ENCODE results near the gene VSTM2B. TPM values are rescaled to one million over a fixed set of nuclear protein-coding genes. Genes with fewer than 3 reads are reported as not detected.

VSTM2B gene
- total RNA-seq, 1 donor, result not detected

- no peak overlapping the region for H3K4me3 ChIP-seq (ENCODE audit: low read depth, low read length)
- TF ChIP-seq, protein P1, sequence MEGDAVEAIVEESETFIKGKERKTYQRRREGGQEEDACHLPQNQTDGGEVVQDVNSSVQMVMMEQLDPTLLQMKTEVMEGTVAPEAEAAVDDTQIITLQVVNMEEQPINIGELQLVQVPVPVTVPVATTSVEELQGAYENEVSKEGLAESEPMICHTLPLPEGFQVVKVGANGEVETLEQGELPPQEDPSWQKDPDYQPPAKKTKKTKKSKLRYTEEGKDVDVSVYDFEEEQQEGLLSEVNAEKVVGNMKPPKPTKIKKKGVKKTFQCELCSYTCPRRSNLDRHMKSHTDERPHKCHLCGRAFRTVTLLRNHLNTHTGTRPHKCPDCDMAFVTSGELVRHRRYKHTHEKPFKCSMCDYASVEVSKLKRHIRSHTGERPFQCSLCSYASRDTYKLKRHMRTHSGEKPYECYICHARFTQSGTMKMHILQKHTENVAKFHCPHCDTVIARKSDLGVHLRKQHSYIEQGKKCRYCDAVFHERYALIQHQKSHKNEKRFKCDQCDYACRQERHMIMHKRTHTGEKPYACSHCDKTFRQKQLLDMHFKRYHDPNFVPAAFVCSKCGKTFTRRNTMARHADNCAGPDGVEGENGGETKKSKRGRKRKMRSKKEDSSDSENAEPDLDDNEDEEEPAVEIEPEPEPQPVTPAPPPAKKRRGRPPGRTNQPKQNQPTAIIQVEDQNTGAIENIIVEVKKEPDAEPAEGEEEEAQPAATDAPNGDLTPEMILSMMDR (IDR thresholded peaks at IDR 0.05; ENCODE audit: insufficient read depth, low read depth, low read length), result no peak
- no peak for DNase-seq (ENCODE audit: low read depth)
Measured at GRCh38 chr19:29588095-29588494, 62.3 kb downstream of the VSTM2B start.

GRCh38 chr19:29590278-29590677 lies 64.5 kb downstream of the VSTM2B start:
- H3K4me3 ChIP-seq (ENCODE audit: low read depth, low read length), result no peak overlapping the region
- TF ChIP-seq, protein P1 (IDR thresholded peaks at IDR 0.05; ENCODE audit: insufficient read depth, low read depth, low read length), result no peak
- DNase-seq (ENCODE audit: low read depth), result no peak

DNA sequence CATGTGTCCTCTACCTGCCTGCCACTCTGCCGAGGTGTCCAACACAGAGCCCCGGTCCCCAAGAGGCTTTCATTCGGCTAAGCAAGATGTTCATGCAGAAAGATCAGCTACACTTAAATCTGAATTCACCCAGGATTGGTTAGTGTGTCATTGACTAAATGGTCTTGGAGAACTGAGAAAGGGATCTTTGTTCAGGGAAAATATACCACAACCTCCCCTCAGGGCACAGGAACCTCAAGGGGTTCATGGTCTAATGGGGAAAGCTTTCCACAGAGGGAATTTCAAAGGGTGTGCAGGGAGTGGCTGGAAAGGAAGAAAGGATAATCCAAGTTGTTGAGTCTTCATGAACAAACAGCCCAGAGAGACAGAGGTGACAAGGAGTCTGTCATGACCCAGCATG lies 65.9 kb downstream of the VSTM2B start:
- no peak overlapping the region for H3K4me3 ChIP-seq (ENCODE audit: low read depth, low read length)
- TF ChIP-seq, protein P1 (IDR thresholded peaks at IDR 0.05; ENCODE audit: insufficient read depth, low read depth, low read length), result no peak
- no peak for DNase-seq (ENCODE audit: low read depth)

- DNase-seq (ENCODE audit: low read depth), result no peak
- TF ChIP-seq, protein P1 (IDR thresholded peaks at IDR 0.05; ENCODE audit: insufficient read depth, low read depth, low read length), result no peak
- no peak overlapping the region for H3K4me3 ChIP-seq (ENCODE audit: low read depth, low read length)
Measured at GRCh38 chr19:29593869-29594268, 68.1 kb downstream of the VSTM2B start.

DNA sequence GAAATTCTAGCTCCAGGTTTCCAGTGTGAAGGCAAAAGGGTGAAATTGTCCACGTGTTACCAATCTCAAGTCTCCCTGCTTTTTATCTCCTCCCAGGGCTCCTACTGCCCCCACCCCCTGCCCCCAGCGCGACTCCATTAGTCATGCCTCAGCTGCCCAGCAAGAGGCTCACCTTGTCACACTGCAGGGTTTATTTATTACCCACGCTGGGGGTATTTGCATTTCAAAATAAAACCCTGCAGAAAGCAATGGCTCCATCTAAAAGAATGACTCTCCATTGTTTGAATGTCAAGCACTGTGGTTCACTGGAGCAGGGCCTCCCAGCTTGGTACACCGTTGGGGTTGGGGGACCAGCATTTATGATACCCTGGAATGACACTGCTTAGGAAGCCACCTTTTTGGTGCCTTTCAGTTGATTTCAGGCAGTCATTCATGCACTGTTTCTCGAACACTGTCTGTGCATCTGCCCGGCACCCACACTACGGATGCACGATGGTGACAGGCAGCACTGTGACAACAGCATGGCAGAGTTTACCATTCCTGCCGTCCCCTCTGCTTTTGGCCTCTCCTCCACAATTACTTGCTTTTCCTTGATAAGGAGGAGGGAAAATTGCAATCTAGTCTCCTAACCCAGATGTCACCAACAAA lies 70.4 kb downstream of the VSTM2B start:
- H3K4me3 ChIP-seq (ENCODE audit: low read depth, low read length), result no peak overlapping the region
- TF ChIP-seq, protein P1 (IDR thresholded peaks at IDR 0.05; ENCODE audit: insufficient read depth, low read depth, low read length), result no peak
- no peak for DNase-seq (ENCODE audit: low read depth)

DNA sequence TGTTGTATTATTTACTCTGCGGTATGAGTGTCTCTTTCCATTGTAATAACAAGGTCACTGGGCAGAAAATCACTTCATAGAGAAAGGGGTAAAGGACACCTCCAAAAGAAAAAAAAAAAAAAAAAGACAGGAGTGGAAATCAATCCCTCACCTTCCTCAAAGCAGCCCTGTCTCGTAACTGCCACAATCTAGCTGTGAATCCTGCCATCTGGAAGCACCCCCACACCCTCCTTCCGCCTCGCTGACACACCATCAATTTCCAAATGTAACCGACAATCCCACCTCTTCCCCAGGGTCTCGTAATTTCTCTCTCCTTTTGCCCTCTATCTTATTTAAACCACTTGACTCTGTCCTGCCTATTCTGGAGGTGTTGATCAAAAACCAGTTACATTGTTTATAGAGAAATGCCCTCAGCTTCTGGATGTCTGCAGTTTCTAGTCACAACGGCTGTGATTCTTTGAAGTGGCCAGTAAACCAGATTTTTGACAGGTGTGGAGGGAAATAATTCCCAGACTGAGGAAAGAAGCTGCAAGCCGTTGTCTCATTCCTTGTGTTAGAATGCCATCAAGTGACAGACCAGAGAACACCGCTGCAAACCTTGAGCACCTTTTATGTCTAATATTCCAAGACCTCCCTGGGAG lies 71.2 kb downstream of the VSTM2B start:
- peak; percentile 19 for DNase-seq (ENCODE audit: low read depth)
- H3K4me3 ChIP-seq (ENCODE audit: low read depth, low read length), result no peak overlapping the region
- TF ChIP-seq, protein P1 (IDR thresholded peaks at IDR 0.05; ENCODE audit: insufficient read depth, low read depth, low read length), result peak; percentile 25
